T-cell (primary cell): ENCODE results near the gene IL1R2. TPM values are rescaled to one million over a fixed set of nuclear protein-coding genes. Genes with fewer than 3 reads are reported as not detected.
A peak's percentile ranks its signal among the peaks of the same experiment; 100 is the strongest.

Source experiments
- ATAC-seq, 4 experiments: fragments of 200-7000 bp in 3 of 4; fragments of 150-1000 bp in 1 of 4; cut with Tn5 transposase; replicated peaks in 1 of 4; 1 replicate in 3 of 4; 2 replicates in 1 of 4; pipeline ENCODE4 v1.10.0; 2021; ENCODE audit warnings: moderate library complexity in 3 of 4, mild to moderate bottlenecking in 2 of 4, moderate number of reproducible peaks in 1 of 4
- CTCF ChIA-PET, 2 donors: fragments of 300-600 bp; sonication (Branson Sonifier 250); formaldehyde crosslinking; loops; one replicate each; lab custom pipeline; 2022; ENCODE audit warnings: antibody characterized with exemption in 2 of 2; lab: Charles Lee
- POLR2A ChIA-PET, 2 donors: fragments of 300-600 bp; sonication (Branson Sonifier 250); formaldehyde crosslinking; loops; one replicate each; lab custom pipeline; 2022; ENCODE audit warnings: antibody characterized with exemption in 2 of 2; lab: Charles Lee
- DNase-seq, 35 experiments: peaks; one replicate each; pipeline versions ENCODE4 v3.0.0 to v3.0.0-alpha.2; 2013 to 2023
- H3K27ac ChIP-seq: one replicate; pipeline ENCODE4 v1.5.1; 2013; ENCODE audit warnings: low read length
- H3K27me3 ChIP-seq, 2 experiments: replicated peaks in 1 of 2; 1 replicate in 1 of 2; 2 replicates in 1 of 2; pipeline versions ENCODE4 v1.6.1 to v1.7.0; 2013; ENCODE audit warnings: low read length in 1 of 2, mixed read lengths in 1 of 2; ENCODE audit not compliant: control insufficient read depth in 2 of 2, insufficient read depth in 2 of 2; ENCODE audit errors: extremely low read depth in 1 of 2
- H3K36me3 ChIP-seq, 2 donors: 1 replicate in 1 of 2; 2 replicates in 1 of 2; pipeline versions ENCODE4 v1.6.1 to v1.7.0; 2013; ENCODE audit warnings: low read length in 1 of 2; ENCODE audit not compliant: control insufficient read depth in 2 of 2, insufficient read depth in 1 of 2; ENCODE audit errors: extremely low read depth in 1 of 2
- H3K4me1 ChIP-seq, 2 experiments: 1 replicate in 1 of 2; 2 replicates in 1 of 2; pipeline versions ENCODE4 v1.6.1 to v1.7.0; 2013; ENCODE audit warnings: low read length in 2 of 2, mixed read lengths in 1 of 2; ENCODE audit not compliant: insufficient read depth in 2 of 2, control insufficient read depth in 1 of 2; ENCODE audit errors: extremely low read depth in 1 of 2
- H3K4me3 ChIP-seq, 2 donors: 1 replicate in 1 of 2; 2 replicates in 1 of 2; pipeline versions ENCODE4 v1.5.1 to v1.7.0; 2013; ENCODE audit warnings: mild to moderate bottlenecking in 2 of 2, low read length in 1 of 2, moderate library complexity in 1 of 2; ENCODE audit not compliant: control insufficient read depth in 1 of 2; ENCODE audit errors: extremely low read depth in 1 of 2
- H3K9me3 ChIP-seq: 2 replicates; pipeline ENCODE4 v1.7.0; 2013
- H3K27ac Mint-ChIP-seq, 2 donors: one replicate each; pipeline ENCODE4 v1.8.0; 2020 to 2021; ENCODE audit warnings: mild to moderate bottlenecking in 2 of 2, mixed read lengths in 2 of 2
- H3K27me3 Mint-ChIP-seq, 2 donors: one replicate each; pipeline ENCODE4 v1.8.0; 2021 to 2022; ENCODE audit warnings: mixed read lengths in 2 of 2
- H3K36me3 Mint-ChIP-seq: one replicate; pipeline ENCODE4 v1.8.0; 2021; ENCODE audit warnings: mixed read lengths
- H3K4me1 Mint-ChIP-seq, 3 donors: one replicate each; pipeline ENCODE4 v1.8.0; 2020 to 2022; ENCODE audit warnings: mixed read lengths in 3 of 3, mild to moderate bottlenecking in 1 of 3
- H3K4me3 Mint-ChIP-seq, 3 donors: one replicate each; pipeline ENCODE4 v1.8.0; 2020 to 2022; ENCODE audit warnings: mild to moderate bottlenecking in 3 of 3, mixed read lengths in 3 of 3, moderate library complexity in 3 of 3
- H3K9me3 Mint-ChIP-seq, 3 donors: one replicate each; pipeline ENCODE4 v1.8.0; 2020 to 2022; ENCODE audit warnings: mixed read lengths in 3 of 3
- WGBS: methylation state at CpG from one replicate; pipeline ENCODE4 v1.1.5; 2013; ENCODE audit warnings: missing lambda C conversion rate; ENCODE audit not compliant: insufficient coverage; 5-methylcytosine and 5-hydroxymethylcytosine counted together
- total RNA-seq, 35 experiments: library from RNA in 6 of 35; stranded (reverse) in 6 of 35; fragments of 120-200 nt in 1 of 35; gene quantifications; one replicate each; pipeline versions ENCODE4 v1.2.1 to v1.2.4 and lab custom pipeline; 2013 to 2026

The IL1R2 gene
- total RNA-seq, 5 donors from 2014 or later (not counting 1 experiment from before 2014, with no cell fraction given), result 0.25 to 0.59 (median 0.44) TPM; not detected in 2

- no peak overlapping the region for H3K27ac ChIP-seq
- ATAC-seq, result no peak
- H3K4me1 ChIP-seq, result peaks cover 0 to 7% of the 10 kb centered on the region in 2 experiments
- peaks cover 0 to 3% of the 10 kb centered on the region in 2 experiments for H3K27me3 ChIP-seq
- CTCF ChIA-PET, result interaction anchor here in 1 of 2 donors (1.1 kb wide), 1 partner anchor 13 kb away, joined by 3 read pairs; no protein-coding TSS in a partner anchor
- Mint-ChIP-seq H3K9me3 (peaks cover 0 to 6% (median 0%) of the 10 kb centered on the region in 3 donors), H3K4me1 (peaks cover 10 to 18% (median 14%) of the 10 kb centered on the region in 3 donors), H3K27ac (peak overlapping the region; percentile 13 to 49), H3K36me3 (no peaks in the 10 kb centered on the region), H3K4me3 (no peak overlapping the region), H3K27me3 (peaks cover 0 to 4% of the 10 kb centered on the region in 2 donors)
- POLR2A ChIA-PET, result no interaction called here
- no peak overlapping the region for H3K4me3 ChIP-seq
- H3K36me3 ChIP-seq, result no peaks in the 10 kb centered on the region
- WGBS, result 50% methylated on average over 3 of the region's 3 CpGs
- H3K9me3 ChIP-seq, result no peaks in the 10 kb centered on the region
- no peak for DNase-seq
Observed at GRCh38 chr2:102062802-102063201, 71.0 kb downstream of the IL1R2 start.

GRCh38 chr2:102063487-102063911 lies 71.7 kb downstream of the IL1R2 start:
- ATAC-seq (no peak), DNase-seq (peak in 1 of 35 experiments; percentile 21)
- WGBS, result 100% methylated on average over 2 of the region's 6 CpGs

GRCh38 chr2:102063941-102064678 lies 72.3 kb downstream of the IL1R2 start:
- H3K36me3 ChIP-seq, result no peaks in the 10 kb centered on the region
- ChIA-PET CTCF (no interaction called here), POLR2A (no interaction called here)
- H3K27ac Mint-ChIP-seq, result no peak overlapping the region
- H3K27ac ChIP-seq, result no peak overlapping the region
- peaks cover 0 to 7% of the 10 kb centered on the region in 2 experiments for H3K4me1 ChIP-seq
- H3K4me3 ChIP-seq, result no peak overlapping the region
- H3K27me3 ChIP-seq, result peaks cover 0 to 3% of the 10 kb centered on the region in 2 experiments
- ATAC-seq, result no peak
- H3K36me3 Mint-ChIP-seq, result no peaks in the 10 kb centered on the region
- H3K9me3 Mint-ChIP-seq, result peaks cover 0 to 6% (median 0%) of the 10 kb centered on the region in 3 donors
- H3K4me1 Mint-ChIP-seq, result peaks cover 10 to 18% (median 14%) of the 10 kb centered on the region in 3 donors
- H3K9me3 ChIP-seq, result no peaks in the 10 kb centered on the region
- peak in 2 of 35 experiments; percentile 8 to 27 for DNase-seq
- peaks cover 0 to 4% of the 10 kb centered on the region in 2 donors for H3K27me3 Mint-ChIP-seq
- 41% methylated on average over 4 of the region's 9 CpGs for WGBS
- H3K4me3 Mint-ChIP-seq, result no peak overlapping the region

More at GRCh38 chr2:102063487-102063911, 71.7 kb downstream of the IL1R2 start:
- Mint-ChIP-seq H3K36me3 (no peaks in the 10 kb centered on the region), H3K27ac (no peak overlapping the region), H3K27me3 (peaks cover 0 to 4% of the 10 kb centered on the region in 2 donors), H3K4me1 (peaks cover 10 to 18% (median 14%) of the 10 kb centered on the region in 3 donors), H3K9me3 (peaks cover 0 to 6% (median 0%) of the 10 kb centered on the region in 3 donors), H3K4me3 (no peak overlapping the region)
- Histone ChIP-seq H3K9me3 (no peaks in the 10 kb centered on the region), H3K27me3 (peaks cover 0 to 3% of the 10 kb centered on the region in 2 experiments), H3K4me1 (peaks cover 0 to 7% of the 10 kb centered on the region in 2 experiments), H3K27ac (no peak overlapping the region), H3K4me3 (no peak overlapping the region), H3K36me3 (no peaks in the 10 kb centered on the region)
- CTCF ChIA-PET, result interaction anchor here in 1 of 2 donors (1.1 kb wide), 1 partner anchor 13 kb away, joined by 3 read pairs; no protein-coding TSS in a partner anchor
- POLR2A ChIA-PET, result no interaction called here

- 93% methylated on average over 11 of the region's 17 CpGs for WGBS
- H3K9me3 Mint-ChIP-seq, result peaks cover 0 to 6% (median 0%) of the 10 kb centered on the region in 3 donors
Observed at GRCh38 chr2:102064679-102065674, 73.2 kb downstream of the IL1R2 start.

GRCh38 chr2:102065675-102066252 lies 74.0 kb downstream of the IL1R2 start:
- Mint-ChIP-seq H3K4me1 (peaks cover 10 to 18% (median 14%) of the 10 kb centered on the region in 3 donors), H3K27ac (no peak overlapping the region), H3K27me3 (peaks cover 0 to 4% of the 10 kb centered on the region in 2 donors), H3K9me3 (peaks cover 0 to 6% (median 0%) of the 10 kb centered on the region in 3 donors), H3K4me3 (no peak overlapping the region), H3K36me3 (no peaks in the 10 kb centered on the region)
- ChIA-PET POLR2A (no interaction called here), CTCF (no interaction called here)
- DNase-seq (no peak), ATAC-seq (no peak)
- Histone ChIP-seq H3K27ac (no peak overlapping the region), H3K4me1 (peaks cover 0 to 7% of the 10 kb centered on the region in 2 experiments), H3K9me3 (no peaks in the 10 kb centered on the region), H3K36me3 (no peaks in the 10 kb centered on the region), H3K27me3 (peaks cover 0 to 3% of the 10 kb centered on the region in 2 experiments), H3K4me3 (no peak overlapping the region)
- WGBS, result 85% methylated on average over 9 of the region's 12 CpGs

More at GRCh38 chr2:102064679-102065674, 73.2 kb downstream of the IL1R2 start:
- H3K27ac Mint-ChIP-seq, result no peak overlapping the region
- Histone ChIP-seq H3K9me3 (no peaks in the 10 kb centered on the region), H3K27ac (no peak overlapping the region), H3K27me3 (peaks cover 0 to 3% of the 10 kb centered on the region in 2 experiments), H3K36me3 (no peaks in the 10 kb centered on the region), H3K4me1 (peaks cover 0 to 7% of the 10 kb centered on the region in 2 experiments), H3K4me3 (no peak overlapping the region)
- H3K4me3 Mint-ChIP-seq, result no peak overlapping the region
- ATAC-seq (no peak), DNase-seq (no peak)
- ChIA-PET CTCF (no interaction called here), POLR2A (no interaction called here)
- no peaks in the 10 kb centered on the region for H3K36me3 Mint-ChIP-seq
- H3K4me1 Mint-ChIP-seq, result peaks cover 10 to 18% (median 14%) of the 10 kb centered on the region in 3 donors
- H3K27me3 Mint-ChIP-seq, result peaks cover 0 to 4% of the 10 kb centered on the region in 2 donors
